NOMO-1 treated with DMSO at 0.1 percent for 48 hours (cell line): ENCODE data around the gene ZG16.
A peak's percentile ranks its signal among the peaks of the same experiment; 100 is the strongest.

Source experiments
- DNase-seq: peaks from one replicate; lab custom pipeline; 2025; ENCODE audit not compliant: unreplicated experiment; lab: John Stamatoyannopoulos, UW

Gene ZG16

GRCh38 chr16:29820271-29820701, 42.2 kb downstream of the ZG16 start, which contains the start of gene MVP:
MVP (plus strand) TSS chr16:29820462; CDS start chr16:29830550, 10,088 bp downstream.
- peak; percentile 63 for DNase-seq

- DNase-seq = no peak
These were observed 42.9 kb downstream of the ZG16 start for GRCh38 chr16:29820730-29821642.

DNA sequence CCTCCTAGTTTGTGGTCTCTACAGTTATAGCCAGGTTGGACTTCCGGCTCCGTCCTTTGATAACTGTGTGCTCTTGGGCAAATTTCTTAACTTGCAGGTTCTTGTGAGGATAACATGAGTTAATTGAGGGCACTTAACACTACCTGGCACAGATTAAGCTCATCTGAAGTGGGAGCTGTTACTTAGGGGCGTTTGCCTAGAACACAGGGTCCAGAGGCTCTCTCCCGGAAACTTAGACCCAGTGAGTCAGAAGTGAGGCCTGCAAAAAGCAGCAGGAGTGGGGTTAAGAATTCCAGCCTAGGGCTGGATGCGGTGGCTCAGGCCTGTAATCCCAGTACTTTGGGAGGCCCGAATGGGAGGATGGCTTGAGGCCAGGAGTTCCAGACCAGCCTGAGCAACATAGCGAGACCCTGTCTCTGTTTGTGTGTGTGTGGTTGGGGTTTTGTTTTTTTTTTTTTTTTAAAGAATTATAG, 43.6 kb downstream of the ZG16 start:
- no peak for DNase-seq

DNA sequence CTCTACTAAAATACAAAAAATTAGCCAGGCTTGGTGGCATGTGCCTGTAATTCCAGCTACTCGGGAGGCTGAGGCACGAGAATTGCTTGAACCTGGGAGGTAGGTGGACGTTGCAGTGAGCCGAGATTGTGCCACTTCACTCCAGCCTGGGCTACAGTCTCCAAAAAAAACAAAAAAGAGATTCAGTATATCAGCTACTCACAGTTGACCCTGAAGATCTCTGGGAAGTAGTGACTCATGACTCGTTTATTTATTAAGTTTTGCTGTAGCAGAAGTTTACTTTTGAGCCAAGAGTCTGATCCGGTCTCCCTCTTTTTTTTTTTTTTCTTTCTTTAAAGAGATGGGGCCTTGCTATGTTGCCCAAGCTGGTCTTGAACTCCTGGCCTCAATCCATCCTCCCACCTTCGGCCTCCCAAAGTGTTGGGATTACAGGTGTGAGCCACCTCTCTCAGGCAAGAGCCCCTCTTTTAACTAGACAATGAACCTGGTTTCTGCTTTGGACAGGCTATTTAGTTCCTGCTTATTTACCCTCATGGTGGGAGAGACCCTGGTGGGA, 46.6 kb downstream of the ZG16 start:
- DNase-seq = no peak

DNA sequence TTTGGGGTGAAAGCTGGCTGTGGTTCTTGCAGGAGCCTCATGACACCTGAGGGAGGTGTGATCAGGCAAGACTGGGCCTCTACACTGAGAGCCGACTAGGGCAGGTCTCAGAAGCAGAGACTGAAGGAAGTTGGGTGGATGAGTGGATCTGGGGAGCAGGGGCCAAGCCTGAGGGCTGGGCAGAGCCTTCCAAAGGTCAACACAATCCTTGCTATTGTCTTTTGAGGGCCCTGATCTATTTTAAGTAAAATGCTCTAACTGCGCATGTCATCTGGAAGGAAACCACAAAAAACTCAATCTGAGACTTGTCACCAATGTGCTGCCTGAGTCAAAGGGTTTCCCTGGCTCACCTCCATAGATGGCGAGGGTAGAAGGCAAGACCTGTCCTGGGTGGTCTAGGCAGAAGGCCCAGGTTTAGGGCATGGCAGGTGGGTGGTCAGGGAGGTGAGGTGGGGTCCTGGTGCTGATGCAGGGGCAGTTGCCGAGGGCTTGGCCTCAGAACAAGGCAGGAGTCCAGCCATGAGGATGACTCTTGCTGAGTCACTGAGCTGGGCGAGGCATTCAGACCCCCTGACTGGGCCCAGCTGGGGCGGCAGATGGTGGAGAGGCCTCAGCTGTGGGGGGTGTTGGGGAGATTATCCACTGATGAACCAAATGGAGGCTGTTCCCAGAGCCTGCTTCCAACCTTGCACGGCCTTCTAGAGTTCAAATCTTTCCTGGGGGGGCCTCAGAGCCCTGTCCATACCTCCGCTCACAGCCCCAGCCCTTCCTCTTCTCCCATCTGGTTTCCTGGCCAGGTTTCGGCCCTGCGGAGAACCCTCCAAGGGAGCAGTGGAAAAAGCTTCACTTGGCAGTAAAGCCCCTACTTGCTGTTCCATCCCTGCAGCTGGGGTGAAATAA, 47.3 kb downstream of the ZG16 start:
- DNase-seq = no peak

GRCh38 chr16:29826342-29826695, 48.3 kb downstream of the ZG16 start:
- no peak for DNase-seq

DNA sequence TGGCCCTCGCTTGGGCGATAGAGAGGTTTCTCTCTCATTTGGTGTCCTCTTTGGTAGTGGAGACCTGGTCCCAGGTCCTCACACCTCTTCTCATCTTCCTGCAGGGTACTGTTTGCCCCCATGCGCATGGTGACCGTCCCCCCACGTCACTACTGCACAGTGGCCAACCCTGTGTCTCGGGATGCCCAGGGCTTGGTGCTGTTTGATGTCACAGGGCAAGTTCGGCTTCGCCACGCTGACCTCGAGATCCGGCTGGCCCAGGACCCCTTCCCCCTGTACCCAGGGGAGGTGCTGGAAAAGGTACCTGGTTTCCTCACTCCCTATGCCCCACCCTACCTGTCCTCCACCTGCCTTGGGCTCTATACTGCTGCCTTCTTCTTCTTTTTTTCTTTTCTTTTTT, 52.7 kb downstream of the ZG16 start:
- DNase-seq = no peak

DNA sequence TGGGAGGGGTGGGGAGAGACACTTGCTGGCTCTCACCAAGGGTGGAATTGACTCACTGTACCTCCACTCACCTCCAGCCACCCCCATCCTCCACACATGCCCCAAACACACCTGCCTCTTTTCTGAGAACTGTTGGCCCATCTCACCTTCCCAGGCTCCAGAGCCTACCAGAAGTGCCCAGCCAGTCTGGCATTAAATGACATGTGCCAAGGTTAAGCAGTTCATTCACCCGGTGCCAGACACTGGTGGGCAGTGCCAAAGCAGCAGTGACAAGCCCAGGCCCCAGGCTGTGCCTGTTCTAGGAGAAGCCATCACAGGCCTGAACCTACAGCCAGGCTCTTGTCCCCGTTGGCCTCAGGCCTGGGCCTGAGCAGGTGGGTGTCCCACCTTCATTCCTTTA, 53.4 kb downstream of the ZG16 start:
- DNase-seq = no peak
